ENCODE results near the gene PCYT2. TPM values are rescaled to one million over a fixed set of nuclear protein-coding genes. Genes with fewer than 3 reads are reported as not detected.

Gene PCYT2
- total RNA-seq: 100 to 1,000 TPM in 1 of 6 experiments, 10 to 100 TPM in 5; 63.5 to 103 (median 89.3) TPM
- long read RNA-seq, full-length matches to known transcripts: 10 of 18 reads
- long read RNA-seq, partial matches to known transcripts: 1 of 18 reads
- long read RNA-seq, other reads (novel, unspliced or antisense): 7 of 18 reads

GRCh38 chr17:81911277-81911961 is at the start of gene PCYT2:
Gene PCYT2, minus strand, starts transcription at chr17:81911399. Its CDS starts 44 bp downstream, at chr17:81911355.
- H3K27me3 ChIP-seq: no peaks in the 10 kb centered on the region

GRCh38 chr17:81960130-81960958 is 49.1 kb upstream of the PCYT2 start:
- peak overlapping the region; percentile 43 to 70 (median 64) for H3K4me3 ChIP-seq
- H3K27me3 ChIP-seq: no peaks in the 10 kb centered on the region
- 0% methylated on average over 5 of the region's 98 CpGs for WGBS (ENCODE audit: insufficient coverage, low coverage, low lambda C conversion rate, missing lambda C conversion rate)
- DNase-seq (peak; percentile 78 to 88 (median 88)), ATAC-seq (peak; percentile 78 to 87 (median 82))
- no peak for TF ChIP-seq CTCF (IDR thresholded peaks at IDR 0.05)
- no peak for TF ChIP-seq POLR2A (IDR thresholded peaks at IDR 0.05)
- H3K9me3 ChIP-seq: no peaks in the 10 kb centered on the region
- peak overlapping the region in 2 of 3 donors; percentile 10 to 37 for H3K27ac ChIP-seq
- H3K4me1 ChIP-seq: peaks cover 0 to 14% (median 0%) of the 10 kb centered on the region in 4 donors
- H3K36me3 ChIP-seq: no peaks in the 10 kb centered on the region
- intact Hi-C loops (cut with DNase I): loop anchor here in 1 of 2 donors (5.0 kb wide), 1 partner anchor 57 kb away; no protein-coding TSS in a partner anchor

More at GRCh38 chr17:81911277-81911961, at the start of gene PCYT2:
- Histone ChIP-seq H3K4me3 (peak within 1 kb of the TSS; percentile 79 to 98 (median 87)), H3K36me3 (peaks cover 0 to 64% (median 24%) of the 10 kb centered on the region in 4 donors), H3K4me1 (peaks cover 0 to 32% (median 6%) of the 10 kb centered on the region in 4 donors), H3K9me3 (no peaks in the 10 kb centered on the region), H3K27ac (peak within 1 kb of the TSS; percentile 65 to 89 (median 78))
- ATAC-seq (peak; percentile 89 to 93 (median 92)), DNase-seq (peak; percentile 96 to 98 (median 97))
- TF ChIP-seq POLR2A (IDR thresholded peaks at IDR 0.05) (peak; percentile 69), CTCF (IDR thresholded peaks at IDR 0.05) (peak; percentile 10 to 46 (median 22))
- 3% methylated on average over 23 of the region's 84 CpGs for WGBS (ENCODE audit: insufficient coverage, low coverage, low lambda C conversion rate, missing lambda C conversion rate)
- intact Hi-C loops (cut with DNase I): no loop called here

GRCh38 chr17:81959362-81960129 is 48.3 kb upstream of the PCYT2 start:
- Histone ChIP-seq H3K4me1 (peaks cover 0 to 14% (median 0%) of the 10 kb centered on the region in 4 donors), H3K9me3 (no peaks in the 10 kb centered on the region), H3K4me3 (peak overlapping the region; percentile 43 to 70 (median 64)), H3K27ac (peak overlapping the region in 2 of 3 donors; percentile 10 to 37), H3K27me3 (no peaks in the 10 kb centered on the region), H3K36me3 (no peaks in the 10 kb centered on the region)
- intact Hi-C loops (cut with DNase I): loop anchor here (5.0 kb wide), 1 partner anchor 58 kb away; no protein-coding TSS in a partner anchor
- DNase-seq (peak; percentile 83 to 85 (median 84)), ATAC-seq (peak; percentile 76 to 92 (median 85))
- WGBS (ENCODE audit: insufficient coverage, low coverage, low lambda C conversion rate, missing lambda C conversion rate): 0% methylated on average over 3 of the region's 112 CpGs
- TF ChIP-seq CTCF (IDR thresholded peaks at IDR 0.05): peak; percentile 63 to 100 (median 86)
- TF ChIP-seq POLR2A (IDR thresholded peaks at IDR 0.05): no peak

Measured in right lobe of liver (tissue), 6 donors.